Measurements from ENCODE around the gene SMIM20. TPM values are rescaled to one million over a fixed set of nuclear protein-coding genes. Genes with fewer than 3 reads are reported as not detected.

The SMIM20 gene
- total and polyA plus RNA-seq, 2 donors, result 30.7 to 65.3 TPM

DNA sequence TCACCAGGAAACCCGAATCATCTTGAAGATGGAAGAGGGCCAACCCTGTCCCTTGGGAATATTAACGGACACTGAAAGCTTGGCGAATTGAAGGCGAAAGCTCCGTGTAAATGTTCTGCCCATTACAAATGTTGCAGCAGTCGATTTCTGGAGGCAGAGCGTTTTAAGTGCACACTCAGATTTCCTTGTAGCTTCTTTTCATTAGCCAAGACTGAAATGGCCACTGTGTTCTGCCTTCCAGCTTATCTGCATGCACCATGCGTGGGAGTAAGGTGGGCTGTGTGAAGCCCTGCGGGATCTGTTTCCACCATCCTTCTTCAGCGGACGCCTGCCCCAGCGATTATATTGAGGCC lies 1.3 kb downstream of the SMIM20 start:
- Histone ChIP-seq H3K4me1 (ENCODE audit: control insufficient read depth in 2 of 2, insufficient read depth in 2 of 2, low read length in 2 of 2) (peaks cover 4 to 14% of the 10 kb centered on the region in 2 donors), H3K36me3 (ENCODE audit: control insufficient read depth in 2 of 2, insufficient read depth in 2 of 2, low read length in 1 of 2) (no peaks in the 10 kb centered on the region), H3K27ac (ENCODE audit: low read depth in 1 of 2, low read length in 1 of 2) (no peak overlapping the region), H3K27me3 (ENCODE audit: control insufficient read depth in 2 of 2, insufficient read depth in 1 of 2, low read length in 1 of 2) (peaks cover 0 to 16% of the 10 kb centered on the region in 2 donors), H3K4me3 (ENCODE audit: low read length in 2 of 2) (no peak overlapping the region), H3K9me3 (ENCODE audit: control insufficient read depth in 2 of 2, insufficient read depth in 1 of 2, low read length in 1 of 2) (peaks cover 0 to 1% of the 10 kb centered on the region in 2 donors)
- DNase-seq (ENCODE audit: low read depth in 6 of 9, low spot score in 9 of 9), result no peak
- WGBS, result 97% methylated on average over 12 of the region's 12 CpGs

DNA sequence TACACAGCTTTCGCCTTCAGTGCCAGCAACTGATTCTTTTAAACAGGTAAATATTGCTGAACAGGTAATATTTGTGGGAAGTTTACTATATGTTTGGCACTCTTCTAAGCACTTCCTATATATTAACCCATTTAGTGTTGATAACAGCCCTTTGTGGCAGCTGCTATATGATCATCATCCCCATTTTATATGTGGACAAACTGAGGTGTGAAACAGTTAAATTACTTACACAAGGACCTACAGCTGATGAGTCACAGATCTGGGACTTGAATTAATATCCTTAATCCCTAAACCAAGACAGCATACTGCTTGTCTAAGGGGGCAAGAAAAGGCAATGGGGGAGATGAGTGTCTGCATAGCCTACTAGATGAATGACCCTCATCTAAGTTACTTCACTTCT lies 2.9 kb downstream of the SMIM20 start:
- 98% methylated on average over 1 of the region's 1 CpG for WGBS

DNA sequence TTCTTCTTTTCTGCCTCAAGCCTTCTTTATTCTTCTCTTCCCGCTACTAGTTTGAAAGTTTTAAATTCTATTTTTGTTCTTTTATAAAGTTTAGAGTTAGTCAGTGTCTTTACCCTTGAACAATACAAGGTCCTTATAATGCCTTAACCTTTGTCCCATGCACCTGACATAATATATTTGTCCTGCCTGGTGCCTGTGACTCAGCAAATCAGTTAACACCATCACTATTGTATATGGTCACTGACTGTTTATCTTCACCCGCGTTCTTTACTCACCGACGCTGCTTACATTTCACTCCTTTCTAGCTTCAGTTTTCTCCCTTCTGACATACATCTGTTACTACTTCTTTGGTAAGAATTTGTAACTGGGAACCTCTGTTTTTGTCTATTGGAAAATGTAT lies 5.7 kb downstream of the SMIM20 start:
- 98% methylated on average over 5 of the region's 5 CpGs for WGBS
- H3K27me3 ChIP-seq (ENCODE audit: control insufficient read depth in 2 of 2, insufficient read depth in 1 of 2, low read length in 1 of 2), result no peaks in the 10 kb centered on the region
- no peaks in the 10 kb centered on the region for H3K36me3 ChIP-seq (ENCODE audit: control insufficient read depth in 2 of 2, insufficient read depth in 2 of 2, low read length in 1 of 2)
- H3K4me3 ChIP-seq (ENCODE audit: low read length in 2 of 2), result no peak overlapping the region
- no peak overlapping the region for H3K27ac ChIP-seq (ENCODE audit: low read depth in 1 of 2, low read length in 1 of 2)
- H3K9me3 ChIP-seq (ENCODE audit: control insufficient read depth in 2 of 2, insufficient read depth in 1 of 2, low read length in 1 of 2), result no peaks in the 10 kb centered on the region
- DNase-seq (ENCODE audit: low read depth in 6 of 9, low spot score in 9 of 9), result no peak
- peaks cover 0 to 2% of the 10 kb centered on the region in 2 donors for H3K4me1 ChIP-seq (ENCODE audit: control insufficient read depth in 2 of 2, insufficient read depth in 2 of 2, low read length in 2 of 2)

More for the DNA sequence above, 2.9 kb downstream of the SMIM20 start:
- no peak for DNase-seq (ENCODE audit: low read depth in 6 of 9, low spot score in 9 of 9)
- Histone ChIP-seq H3K4me1 (ENCODE audit: control insufficient read depth in 2 of 2, insufficient read depth in 2 of 2, low read length in 2 of 2) (peaks cover 4 to 14% of the 10 kb centered on the region in 2 donors), H3K36me3 (ENCODE audit: control insufficient read depth in 2 of 2, insufficient read depth in 2 of 2, low read length in 1 of 2) (no peaks in the 10 kb centered on the region), H3K4me3 (ENCODE audit: low read length in 2 of 2) (no peak overlapping the region), H3K27ac (ENCODE audit: low read depth in 1 of 2, low read length in 1 of 2) (no peak overlapping the region), H3K27me3 (ENCODE audit: control insufficient read depth in 2 of 2, insufficient read depth in 1 of 2, low read length in 1 of 2) (peaks cover 0 to 13% of the 10 kb centered on the region in 2 donors), H3K9me3 (ENCODE audit: control insufficient read depth in 2 of 2, insufficient read depth in 1 of 2, low read length in 1 of 2) (peaks cover 0 to 1% of the 10 kb centered on the region in 2 donors)

DNA sequence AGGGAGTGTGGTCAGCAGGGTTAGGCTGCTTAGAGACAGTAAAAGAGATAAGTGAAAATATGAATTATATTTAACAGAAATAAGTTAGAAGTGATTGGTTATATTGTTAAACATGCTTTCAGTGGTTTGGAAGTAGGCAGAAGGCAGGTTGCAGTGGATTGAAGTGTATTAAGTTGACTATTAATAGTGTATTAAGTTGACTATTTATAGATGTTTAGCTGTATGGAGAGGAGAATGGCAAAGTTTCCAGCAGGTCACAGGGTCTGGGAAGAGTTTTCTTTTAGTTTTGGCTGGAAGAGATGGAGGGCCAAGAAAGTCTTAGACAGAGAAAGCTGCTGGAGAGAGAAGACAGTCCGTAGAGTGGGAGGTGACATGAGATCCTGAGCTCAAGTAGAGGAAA lies 7.9 kb downstream of the SMIM20 start:
- Histone ChIP-seq H3K36me3 (ENCODE audit: control insufficient read depth in 2 of 2, insufficient read depth in 2 of 2, low read length in 1 of 2) (no peaks in the 10 kb centered on the region), H3K9me3 (ENCODE audit: control insufficient read depth in 2 of 2, insufficient read depth in 1 of 2, low read length in 1 of 2) (no peaks in the 10 kb centered on the region), H3K4me3 (ENCODE audit: low read length in 2 of 2) (no peak overlapping the region), H3K4me1 (ENCODE audit: control insufficient read depth in 2 of 2, insufficient read depth in 2 of 2, low read length in 2 of 2) (no peaks in the 10 kb centered on the region), H3K27ac (ENCODE audit: low read depth in 1 of 2, low read length in 1 of 2) (no peak overlapping the region), H3K27me3 (ENCODE audit: control insufficient read depth in 2 of 2, insufficient read depth in 1 of 2, low read length in 1 of 2) (no peaks in the 10 kb centered on the region)
- WGBS, result 96% methylated on average over 1 of the region's 1 CpG
- no peak for DNase-seq (ENCODE audit: low read depth in 6 of 9, low spot score in 9 of 9)

DNA sequence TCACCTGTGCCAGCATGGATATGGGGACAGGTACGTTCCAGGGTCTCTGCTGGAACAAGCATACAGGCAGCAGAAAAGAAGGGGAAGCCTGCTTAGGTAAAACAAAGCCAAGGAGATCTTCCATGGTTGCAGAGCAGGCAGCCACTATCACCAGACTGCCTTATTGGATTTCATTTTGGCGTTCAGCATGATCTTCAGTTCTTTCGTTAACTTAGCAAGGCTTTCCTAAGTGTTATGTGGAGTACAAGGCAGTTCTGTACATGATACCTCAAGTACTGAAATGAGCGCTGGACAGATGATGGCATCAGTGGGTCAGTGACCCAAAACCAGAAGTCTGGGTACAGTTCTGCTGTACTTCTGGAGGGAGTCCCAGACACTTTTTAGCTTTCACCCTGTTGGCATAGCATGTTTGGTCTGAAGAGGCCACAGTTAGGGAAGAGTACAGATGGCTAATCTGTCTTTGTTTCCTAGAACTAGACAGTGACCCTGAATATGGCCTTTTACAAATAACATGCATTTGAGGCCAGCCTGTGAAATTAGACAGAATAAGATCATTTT lies 8.9 kb downstream of the SMIM20 start:
- H3K4me3 ChIP-seq (ENCODE audit: low read length in 2 of 2), result no peak overlapping the region
- no peaks in the 10 kb centered on the region for H3K27me3 ChIP-seq (ENCODE audit: control insufficient read depth in 2 of 2, insufficient read depth in 1 of 2, low read length in 1 of 2)
- H3K9me3 ChIP-seq (ENCODE audit: control insufficient read depth in 2 of 2, insufficient read depth in 1 of 2, low read length in 1 of 2), result no peaks in the 10 kb centered on the region
- no peaks in the 10 kb centered on the region for H3K4me1 ChIP-seq (ENCODE audit: control insufficient read depth in 2 of 2, insufficient read depth in 2 of 2, low read length in 2 of 2)
- DNase-seq (ENCODE audit: low read depth in 6 of 9, low spot score in 9 of 9), result no peak
- WGBS, result 85% methylated on average over 4 of the region's 4 CpGs
- H3K27ac ChIP-seq (ENCODE audit: low read depth in 1 of 2, low read length in 1 of 2), result no peak overlapping the region
- no peaks in the 10 kb centered on the region for H3K36me3 ChIP-seq (ENCODE audit: control insufficient read depth in 2 of 2, insufficient read depth in 2 of 2, low read length in 1 of 2)

DNA sequence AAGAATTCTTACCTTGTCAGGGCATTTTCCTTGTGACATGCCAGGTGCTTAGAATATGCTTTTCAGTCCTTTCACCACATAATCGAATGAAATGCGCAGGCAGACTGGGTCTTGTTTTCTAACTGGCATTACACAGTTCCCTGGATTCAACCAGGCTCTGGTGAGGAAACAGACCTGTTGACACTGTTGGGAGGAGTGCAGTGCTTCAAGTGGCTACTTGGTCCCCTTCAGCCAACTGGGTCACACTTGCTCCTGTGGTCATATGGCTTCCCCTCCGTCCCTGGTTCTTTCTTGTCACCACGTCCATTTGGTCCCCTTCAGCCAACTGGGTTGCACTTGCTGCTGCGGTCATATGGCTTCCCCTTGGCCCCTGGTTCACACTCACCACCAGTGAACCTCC lies 9.7 kb downstream of the SMIM20 start:
- no peaks in the 10 kb centered on the region for H3K9me3 ChIP-seq (ENCODE audit: control insufficient read depth in 2 of 2, insufficient read depth in 1 of 2, low read length in 1 of 2)
- no peak for DNase-seq (ENCODE audit: low read depth in 6 of 9, low spot score in 9 of 9)
- H3K4me3 ChIP-seq (ENCODE audit: low read length in 2 of 2), result no peak overlapping the region
- H3K27ac ChIP-seq (ENCODE audit: low read depth in 1 of 2, low read length in 1 of 2), result no peak overlapping the region
- H3K4me1 ChIP-seq (ENCODE audit: control insufficient read depth in 2 of 2, insufficient read depth in 2 of 2, low read length in 2 of 2), result no peaks in the 10 kb centered on the region
- no peaks in the 10 kb centered on the region for H3K36me3 ChIP-seq (ENCODE audit: control insufficient read depth in 2 of 2, insufficient read depth in 2 of 2, low read length in 1 of 2)
- no peaks in the 10 kb centered on the region for H3K27me3 ChIP-seq (ENCODE audit: control insufficient read depth in 2 of 2, insufficient read depth in 1 of 2, low read length in 1 of 2)
- 97% methylated on average over 5 of the region's 5 CpGs for WGBS

DNA sequence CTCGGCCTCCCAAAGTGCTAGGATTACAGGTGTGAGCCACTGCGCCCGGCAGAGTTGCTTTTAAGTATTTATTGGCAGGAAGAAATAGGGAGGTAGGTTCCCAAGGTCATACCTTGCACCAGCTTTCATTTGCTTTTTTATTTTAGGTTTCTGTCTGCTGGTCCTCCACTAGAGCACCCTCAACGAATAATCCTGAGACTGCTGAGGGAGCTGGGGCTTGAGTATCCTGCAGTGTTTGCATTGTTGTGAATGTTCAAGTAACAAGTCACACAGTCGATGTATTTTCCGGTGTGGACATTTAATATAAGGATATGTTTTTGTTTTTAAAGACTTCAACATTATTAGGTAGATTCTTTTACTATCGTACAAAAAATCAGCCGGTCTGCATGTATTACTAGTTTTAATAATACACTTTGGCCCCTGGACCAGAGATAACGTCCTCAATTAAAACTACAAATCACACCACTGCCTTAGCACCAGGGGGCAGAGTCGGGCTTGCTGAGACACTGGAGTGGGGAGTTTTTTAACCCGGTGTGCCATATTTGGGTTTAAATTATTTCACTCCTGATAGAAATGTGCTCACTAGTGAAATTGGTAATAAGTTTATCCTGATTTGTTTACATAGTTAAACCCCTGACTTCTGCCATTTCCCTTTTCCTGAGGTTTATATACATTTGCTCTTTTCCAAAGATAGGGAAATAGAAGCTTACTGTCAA lies 11.6 kb downstream of the SMIM20 start:
- Histone ChIP-seq H3K9me3 (ENCODE audit: control insufficient read depth in 2 of 2, insufficient read depth in 1 of 2, low read length in 1 of 2) (no peaks in the 10 kb centered on the region), H3K4me1 (ENCODE audit: control insufficient read depth in 2 of 2, insufficient read depth in 2 of 2, low read length in 2 of 2) (no peaks in the 10 kb centered on the region), H3K27me3 (ENCODE audit: control insufficient read depth in 2 of 2, insufficient read depth in 1 of 2, low read length in 1 of 2) (no peaks in the 10 kb centered on the region), H3K36me3 (ENCODE audit: control insufficient read depth in 2 of 2, insufficient read depth in 2 of 2, low read length in 1 of 2) (no peaks in the 10 kb centered on the region), H3K27ac (ENCODE audit: low read depth in 1 of 2, low read length in 1 of 2) (no peak overlapping the region), H3K4me3 (ENCODE audit: low read length in 2 of 2) (no peak overlapping the region)
- DNase-seq (ENCODE audit: low read depth in 6 of 9, low spot score in 9 of 9), result no peak
- WGBS, result 87% methylated on average over 11 of the region's 11 CpGs

DNA sequence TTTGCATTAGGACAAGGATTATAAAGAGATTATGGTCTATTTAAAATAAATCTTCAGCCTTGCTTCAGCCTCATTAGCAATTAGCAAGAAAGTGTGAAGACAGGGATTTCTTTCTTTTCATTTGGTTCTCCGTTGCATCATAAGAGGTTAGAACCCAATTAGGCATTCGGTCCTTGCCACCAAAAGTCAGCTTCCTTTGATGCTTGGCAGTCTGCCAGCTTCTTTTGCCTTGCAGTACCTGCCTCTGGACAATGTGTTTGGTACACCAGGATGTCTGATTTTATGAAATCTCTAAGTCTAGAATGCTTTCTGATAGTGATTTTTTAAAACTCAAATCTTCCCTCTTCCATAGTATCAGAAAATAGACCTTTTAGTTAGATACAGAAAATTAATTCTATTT lies 12.4 kb downstream of the SMIM20 start:
- Histone ChIP-seq H3K4me3 (ENCODE audit: low read length in 2 of 2) (no peak overlapping the region), H3K4me1 (ENCODE audit: control insufficient read depth in 2 of 2, insufficient read depth in 2 of 2, low read length in 2 of 2) (no peaks in the 10 kb centered on the region), H3K27me3 (ENCODE audit: control insufficient read depth in 2 of 2, insufficient read depth in 1 of 2, low read length in 1 of 2) (no peaks in the 10 kb centered on the region), H3K36me3 (ENCODE audit: control insufficient read depth in 2 of 2, insufficient read depth in 2 of 2, low read length in 1 of 2) (no peaks in the 10 kb centered on the region), H3K9me3 (ENCODE audit: control insufficient read depth in 2 of 2, insufficient read depth in 1 of 2, low read length in 1 of 2) (no peaks in the 10 kb centered on the region), H3K27ac (ENCODE audit: low read depth in 1 of 2, low read length in 1 of 2) (no peak overlapping the region)
- WGBS, result 86% methylated on average over 2 of the region's 2 CpGs
- no peak for DNase-seq (ENCODE audit: low read depth in 6 of 9, low spot score in 9 of 9)

DNA sequence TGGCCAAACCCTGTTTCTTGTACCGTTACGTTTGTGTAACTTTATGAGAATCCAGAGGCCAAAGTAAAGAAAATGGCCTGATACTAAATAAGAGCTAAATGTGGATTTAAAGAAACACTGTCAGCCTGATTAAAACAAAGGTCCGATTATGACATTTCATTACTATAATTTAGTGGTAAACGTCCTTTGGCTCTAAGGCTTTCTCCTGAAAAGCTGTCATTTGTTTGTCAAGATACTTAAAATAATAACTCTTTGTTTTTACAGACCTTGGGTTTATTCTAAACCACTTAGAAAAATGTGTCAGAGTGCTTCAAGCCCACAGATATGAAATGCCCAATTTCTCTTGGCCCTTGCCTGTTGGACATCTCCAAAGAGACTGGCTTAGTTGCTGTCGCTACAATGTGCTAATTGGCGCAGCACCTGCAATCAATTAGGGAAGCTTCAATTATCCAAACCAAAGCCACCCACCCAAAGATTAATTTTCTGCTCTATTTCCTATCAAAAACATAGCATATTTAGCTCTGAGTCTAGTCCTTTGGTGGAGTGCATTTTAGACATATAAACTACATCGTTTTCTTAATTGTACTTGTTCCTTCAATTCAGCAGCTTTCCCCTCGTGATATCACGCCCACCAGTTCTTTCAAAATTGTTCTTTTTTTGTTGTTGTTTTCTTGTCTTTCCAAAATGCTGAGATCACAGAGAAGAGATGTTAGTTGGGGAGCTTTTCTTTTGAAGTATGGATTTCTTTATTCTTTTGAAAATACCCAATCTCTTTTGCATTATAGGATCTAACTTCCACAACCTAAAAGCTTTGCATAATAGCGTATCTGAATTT lies 13.6 kb downstream of the SMIM20 start:
- H3K27ac ChIP-seq (ENCODE audit: low read depth in 1 of 2, low read length in 1 of 2), result no peak overlapping the region
- H3K27me3 ChIP-seq (ENCODE audit: control insufficient read depth in 2 of 2, insufficient read depth in 1 of 2, low read length in 1 of 2), result no peaks in the 10 kb centered on the region
- H3K9me3 ChIP-seq (ENCODE audit: control insufficient read depth in 2 of 2, insufficient read depth in 1 of 2, low read length in 1 of 2), result no peaks in the 10 kb centered on the region
- no peak overlapping the region for H3K4me3 ChIP-seq (ENCODE audit: low read length in 2 of 2)
- WGBS, result 97% methylated on average over 10 of the region's 10 CpGs
- no peaks in the 10 kb centered on the region for H3K36me3 ChIP-seq (ENCODE audit: control insufficient read depth in 2 of 2, insufficient read depth in 2 of 2, low read length in 1 of 2)
- H3K4me1 ChIP-seq (ENCODE audit: control insufficient read depth in 2 of 2, insufficient read depth in 2 of 2, low read length in 2 of 2), result no peaks in the 10 kb centered on the region
- DNase-seq (ENCODE audit: low read depth in 6 of 9, low spot score in 9 of 9), result no peak

All from thymus (tissue), 11 donors.